Endodermal cell (in vitro differentiated cells): ENCODE results near the gene SRMS. TPM values are rescaled to one million over a fixed set of nuclear protein-coding genes. Genes with fewer than 3 reads are reported as not detected.
A peak's percentile ranks its signal among the peaks of the same experiment; 100 is the strongest.

Source experiments
- DNase-seq: peaks from one replicate; pipeline ENCODE4 v3.0.0-alpha.2; 2017
- H3K27ac ChIP-seq: 2 replicates; pipeline ENCODE4 v1.5.1; 2013; ENCODE audit warnings: mild to moderate bottlenecking, low read depth, low read length, moderate library complexity
- H3K27me3 ChIP-seq: 2 replicates; pipeline ENCODE4 v1.6.1; 2013; ENCODE audit warnings: mild to moderate bottlenecking, low read length, moderate library complexity; ENCODE audit not compliant: insufficient read depth, control insufficient read depth, poor library complexity, severe bottlenecking
- H3K36me3 ChIP-seq: 2 replicates; pipeline ENCODE4 v1.7.0; 2013; ENCODE audit warnings: mild to moderate bottlenecking, low read length, moderate library complexity; ENCODE audit not compliant: control insufficient read depth, insufficient read depth
- H3K4me1 ChIP-seq: one replicate; pipeline ENCODE4 v1.7.0; 2013; ENCODE audit warnings: low read length; ENCODE audit not compliant: control insufficient read depth, insufficient read depth
- H3K4me3 ChIP-seq: 2 replicates; pipeline ENCODE4 v1.5.1; 2013; ENCODE audit warnings: mild to moderate bottlenecking, low read length, moderate library complexity
- H3K9ac ChIP-seq: 2 replicates; pipeline ENCODE4 v1.6.1; 2013; ENCODE audit warnings: mild to moderate bottlenecking, low read length, moderate library complexity; ENCODE audit not compliant: poor library complexity, severe bottlenecking; ENCODE audit errors: extremely low read depth
- H3K9me3 ChIP-seq: 2 replicates; pipeline ENCODE4 v1.6.1; 2013; ENCODE audit warnings: mild to moderate bottlenecking, low read length, moderate library complexity; ENCODE audit not compliant: control insufficient read depth
- H3K27ac Mint-ChIP-seq: 2 replicates; pipeline ENCODE4 v1.8.0; 2020; ENCODE audit warnings: mixed read lengths
- H3K27me3 Mint-ChIP-seq: 2 replicates; pipeline ENCODE4 v1.8.0; 2021; ENCODE audit warnings: mild to moderate bottlenecking, mixed read lengths; ENCODE audit not compliant: insufficient read depth
- H3K36me3 Mint-ChIP-seq: 2 replicates; pipeline ENCODE4 v1.8.0; 2020; ENCODE audit warnings: low read depth, mixed read lengths
- H3K4me1 Mint-ChIP-seq: 2 replicates; pipeline ENCODE4 v1.8.0; 2020; ENCODE audit warnings: mixed read lengths
- H3K4me3 Mint-ChIP-seq: 2 replicates; pipeline ENCODE4 v1.8.0; 2020; ENCODE audit warnings: mild to moderate bottlenecking, moderate library complexity, mixed read lengths
- H3K9me3 Mint-ChIP-seq: 2 replicates; pipeline ENCODE4 v1.8.0; 2020; ENCODE audit warnings: mild to moderate bottlenecking, mixed read lengths
- WGBS, 2 experiments: methylation state at CpG; one replicate each; pipeline versions ENCODE4 v1.1.5 to v1.1.7; 2013; ENCODE audit warnings: missing lambda C conversion rate in 2 of 2, mixed read lengths in 1 of 2; ENCODE audit not compliant: insufficient coverage in 1 of 2, insufficient read length in 1 of 2; 5-methylcytosine and 5-hydroxymethylcytosine counted together
- total RNA-seq, 2 donors: library from RNA; stranded (reverse); fragmentation: NEBNext Ultra II Directional in 1 of 2; extraction: Animal tissue kit (Norgen Biotek cat#: 25700) in 1 of 2; gene quantifications; 2 replicates in 1 of 2; 3 replicates in 1 of 2; pipeline ENCODE4 v1.2.1, GENCODE V29; 2021
- TF ChIP-seq, protein P1 (sequence below): fragments of 200-600 bp; sonication (generic); conservative IDR thresholded peaks from 2 replicates; pipeline ENCODE4 v1.5.0; 2021; ENCODE audit warnings: antibody characterized with exemption, mild to moderate bottlenecking

The SRMS gene
- total RNA-seq, 2 donors from 2014 or later = not detected

DNA sequence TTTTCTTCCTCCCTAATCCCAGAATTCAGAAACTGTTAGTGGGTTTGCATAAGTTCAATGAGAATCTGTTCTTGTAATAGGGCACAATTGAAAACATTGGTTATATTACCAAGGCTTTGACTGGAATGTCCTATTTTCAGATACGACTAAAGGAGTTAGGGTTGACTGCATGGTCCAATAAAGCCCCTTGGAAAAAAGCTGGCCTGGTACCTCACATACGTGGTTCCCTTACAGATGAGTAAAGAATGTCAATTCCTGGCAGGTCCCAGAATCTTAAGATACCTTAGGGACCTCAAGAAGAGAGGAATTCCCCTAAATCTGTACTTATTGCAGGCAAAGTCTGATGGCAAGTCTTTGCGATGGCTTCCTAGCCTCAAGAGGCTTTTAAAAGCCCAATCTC lies 22.4 kb downstream of the SRMS start:
- Histone ChIP-seq H3K9ac (no peak overlapping the region), H3K4me1 (no peaks in the 10 kb centered on the region), H3K36me3 (peaks cover 20% of the 10 kb centered on the region), H3K27ac (no peak overlapping the region), H3K27me3 (no peaks in the 10 kb centered on the region), H3K9me3 (peaks cover 12% of the 10 kb centered on the region), H3K4me3 (no peak overlapping the region)
- Mint-ChIP-seq H3K36me3 (peaks cover 19% of the 10 kb centered on the region), H3K4me3 (no peak overlapping the region), H3K9me3 (peaks cover 7% of the 10 kb centered on the region), H3K27me3 (no peaks in the 10 kb centered on the region), H3K27ac (no peak overlapping the region), H3K4me1 (peaks cover 2% of the 10 kb centered on the region)
- TF ChIP-seq, protein P1, sequence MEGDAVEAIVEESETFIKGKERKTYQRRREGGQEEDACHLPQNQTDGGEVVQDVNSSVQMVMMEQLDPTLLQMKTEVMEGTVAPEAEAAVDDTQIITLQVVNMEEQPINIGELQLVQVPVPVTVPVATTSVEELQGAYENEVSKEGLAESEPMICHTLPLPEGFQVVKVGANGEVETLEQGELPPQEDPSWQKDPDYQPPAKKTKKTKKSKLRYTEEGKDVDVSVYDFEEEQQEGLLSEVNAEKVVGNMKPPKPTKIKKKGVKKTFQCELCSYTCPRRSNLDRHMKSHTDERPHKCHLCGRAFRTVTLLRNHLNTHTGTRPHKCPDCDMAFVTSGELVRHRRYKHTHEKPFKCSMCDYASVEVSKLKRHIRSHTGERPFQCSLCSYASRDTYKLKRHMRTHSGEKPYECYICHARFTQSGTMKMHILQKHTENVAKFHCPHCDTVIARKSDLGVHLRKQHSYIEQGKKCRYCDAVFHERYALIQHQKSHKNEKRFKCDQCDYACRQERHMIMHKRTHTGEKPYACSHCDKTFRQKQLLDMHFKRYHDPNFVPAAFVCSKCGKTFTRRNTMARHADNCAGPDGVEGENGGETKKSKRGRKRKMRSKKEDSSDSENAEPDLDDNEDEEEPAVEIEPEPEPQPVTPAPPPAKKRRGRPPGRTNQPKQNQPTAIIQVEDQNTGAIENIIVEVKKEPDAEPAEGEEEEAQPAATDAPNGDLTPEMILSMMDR = no peak
- peak; percentile 11 for DNase-seq
- WGBS, 2 experiments = 82 to 85% methylated on average over 3 of the region's 3 CpGs

DNA sequence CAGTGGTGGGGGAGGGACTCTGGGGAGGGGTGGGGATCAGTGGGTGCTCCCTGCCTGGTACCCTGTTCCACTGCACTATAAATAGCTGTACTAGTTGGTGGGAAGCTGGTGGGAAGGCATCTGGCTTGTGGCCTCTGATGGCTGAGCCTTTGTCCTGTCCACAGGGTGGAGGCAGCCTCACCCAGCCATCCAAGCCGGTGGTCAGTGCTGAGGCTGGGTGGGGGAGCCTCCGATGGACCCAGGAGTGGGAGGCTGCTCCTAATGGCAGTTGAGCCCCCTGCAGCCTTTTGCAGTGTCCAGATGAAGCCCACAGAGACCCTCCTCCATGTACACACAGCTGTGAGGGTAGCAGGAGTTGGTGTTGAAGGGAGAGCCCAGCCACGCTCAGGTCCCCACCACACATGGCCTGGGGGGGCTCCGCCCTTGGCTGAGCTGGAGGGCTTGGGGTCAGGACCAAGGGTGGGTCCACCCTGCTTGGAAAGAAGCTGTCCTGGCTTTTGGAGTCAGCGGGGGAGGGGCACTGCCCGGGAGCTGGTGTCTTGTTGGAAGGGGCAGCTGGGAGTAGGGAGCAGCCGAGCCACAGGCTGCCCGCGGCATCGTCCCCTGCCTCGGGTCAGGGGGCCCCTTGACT lies 24.5 kb downstream of the SRMS start:
- Histone ChIP-seq H3K9ac (no peak overlapping the region), H3K4me1 (no peaks in the 10 kb centered on the region), H3K4me3 (no peak overlapping the region), H3K9me3 (peaks cover 12% of the 10 kb centered on the region), H3K36me3 (peaks cover 20% of the 10 kb centered on the region), H3K27ac (no peak overlapping the region), H3K27me3 (peaks cover 5% of the 10 kb centered on the region)
- DNase-seq = peak; percentile 37
- peaks cover 7% of the 10 kb centered on the region for H3K9me3 Mint-ChIP-seq
- WGBS, 2 experiments = 98 to 100% methylated on average over 4 to 11 of the region's 11 CpGs
- TF ChIP-seq, protein P1 = no peak
- H3K27me3 Mint-ChIP-seq = peaks cover 8% of the 10 kb centered on the region
- no peak overlapping the region for H3K27ac Mint-ChIP-seq
- peaks cover 19% of the 10 kb centered on the region for H3K36me3 Mint-ChIP-seq
- peaks cover 2% of the 10 kb centered on the region for H3K4me1 Mint-ChIP-seq
- H3K4me3 Mint-ChIP-seq = peak overlapping the region; percentile 86

DNA sequence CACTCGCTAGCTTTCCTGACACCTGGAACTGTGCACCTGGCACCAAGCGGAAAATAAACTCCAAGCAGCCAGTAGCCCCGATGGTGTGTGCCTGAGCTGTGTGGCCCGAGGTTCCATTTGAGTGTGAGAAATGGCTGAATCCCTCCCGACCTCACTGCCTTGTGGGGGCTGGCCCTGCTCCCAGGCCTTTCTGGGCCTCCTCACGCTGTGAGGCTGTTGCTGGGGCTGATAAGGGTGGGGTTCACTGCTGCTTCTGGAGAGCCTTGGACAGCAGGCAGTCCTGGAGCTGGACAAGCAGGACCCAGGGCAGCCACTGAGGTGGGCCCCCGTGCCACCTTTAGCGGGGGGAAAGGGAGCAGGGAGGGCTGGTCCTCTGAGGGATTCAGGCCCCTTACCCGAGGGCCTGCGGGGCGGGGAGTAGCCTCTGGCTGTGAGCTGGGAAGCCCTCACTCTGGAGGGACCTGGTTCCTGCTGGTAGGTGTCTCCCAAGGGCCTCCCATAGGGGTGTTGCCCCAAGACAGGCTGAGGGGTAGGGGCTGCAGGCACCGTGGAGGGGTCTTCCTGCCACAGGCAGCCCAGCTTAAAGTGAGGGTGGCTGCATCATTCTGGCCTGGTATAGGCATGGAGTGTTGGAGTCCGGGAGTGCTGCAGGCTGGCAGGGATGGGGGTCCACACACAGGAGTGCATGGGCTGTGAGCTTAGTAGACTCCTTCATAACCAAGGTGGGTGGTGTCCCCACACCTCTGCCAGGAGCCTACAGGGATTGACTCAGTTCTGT lies 25.3 kb downstream of the SRMS start:
- Mint-ChIP-seq H3K27ac (no peak overlapping the region), H3K4me3 (peak overlapping the region; percentile 86), H3K4me1 (peaks cover 2% of the 10 kb centered on the region), H3K9me3 (peaks cover 7% of the 10 kb centered on the region), H3K36me3 (peaks cover 19% of the 10 kb centered on the region), H3K27me3 (peaks cover 8% of the 10 kb centered on the region)
- no peaks in the 10 kb centered on the region for H3K4me1 ChIP-seq
- 87 to 91% methylated on average over 6 to 13 of the region's 13 CpGs for WGBS, 2 experiments
- H3K4me3 ChIP-seq = peak overlapping the region; percentile 66
- H3K27me3 ChIP-seq = peaks cover 5% of the 10 kb centered on the region
- H3K9ac ChIP-seq = no peak overlapping the region
- TF ChIP-seq, protein P1 = no peak
- H3K9me3 ChIP-seq = peaks cover 12% of the 10 kb centered on the region
- no peak overlapping the region for H3K27ac ChIP-seq
- H3K36me3 ChIP-seq = peaks cover 20% of the 10 kb centered on the region
- peak; percentile 28 for DNase-seq
